Measurements from ENCODE around the gene IL1RAPL2.

DNA sequence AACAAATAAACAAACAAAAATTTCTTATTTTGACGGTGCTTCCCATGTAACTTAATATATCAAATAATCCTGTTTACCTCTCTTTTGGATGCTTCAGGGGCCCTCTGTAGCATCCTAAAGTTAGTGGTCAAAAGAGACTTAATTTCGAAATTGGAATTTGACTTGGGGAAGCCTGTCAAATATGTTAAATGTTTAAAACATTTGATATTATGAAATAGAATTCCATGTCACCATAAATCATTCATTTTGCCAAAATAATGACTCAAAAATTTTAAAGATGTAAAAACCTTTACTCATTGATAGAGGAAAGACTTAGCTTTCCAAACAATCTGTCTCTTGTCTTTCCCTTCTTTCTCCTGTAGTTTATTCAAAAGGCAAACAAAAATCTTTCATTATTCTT, 675.1 kb downstream of the IL1RAPL2 start:
- no peak for TF ChIP-seq CTCF (IDR thresholded peaks at IDR 0.05)
- no peak for TF ChIP-seq EP300 (IDR thresholded peaks at IDR 0.05)
- TF ChIP-seq POLR2A (IDR thresholded peaks at IDR 0.05; ENCODE audit: low read depth), result no peak

All from esophagus muscularis mucosa (tissue), 4 donors.